Right renal cortex interstitium (tissue), 3 donors: Measurements from ENCODE around the gene SOCS2. TPM values are rescaled to one million over a fixed set of nuclear protein-coding genes. Genes with fewer than 3 reads are reported as not detected.
"Not testable (repeated sequence)": the region's sequence is repeated elsewhere in the genome, so short reads cannot be mapped to it uniquely, and the experiment has no call there.

Source experiments
- DNase-seq, 3 donors: peaks; one replicate each; pipeline ENCODE4 v3.0.0-alpha.2; 2013; ENCODE audit warnings: low read depth in 3 of 3, low spot score in 2 of 3
- polyA plus RNA-seq, 3 donors: library from polyadenylated mRNA; unstranded; fragments of 120-200 nt; gene quantifications; one replicate each; pipeline ENCODE4 v1.2.1, GENCODE V29; 2013; ENCODE audit not compliant: insufficient read length in 3 of 3

Gene SOCS2
- polyA plus RNA-seq, 3 donors = 33.9 to 44.8 (median 38.5) TPM

DNA sequence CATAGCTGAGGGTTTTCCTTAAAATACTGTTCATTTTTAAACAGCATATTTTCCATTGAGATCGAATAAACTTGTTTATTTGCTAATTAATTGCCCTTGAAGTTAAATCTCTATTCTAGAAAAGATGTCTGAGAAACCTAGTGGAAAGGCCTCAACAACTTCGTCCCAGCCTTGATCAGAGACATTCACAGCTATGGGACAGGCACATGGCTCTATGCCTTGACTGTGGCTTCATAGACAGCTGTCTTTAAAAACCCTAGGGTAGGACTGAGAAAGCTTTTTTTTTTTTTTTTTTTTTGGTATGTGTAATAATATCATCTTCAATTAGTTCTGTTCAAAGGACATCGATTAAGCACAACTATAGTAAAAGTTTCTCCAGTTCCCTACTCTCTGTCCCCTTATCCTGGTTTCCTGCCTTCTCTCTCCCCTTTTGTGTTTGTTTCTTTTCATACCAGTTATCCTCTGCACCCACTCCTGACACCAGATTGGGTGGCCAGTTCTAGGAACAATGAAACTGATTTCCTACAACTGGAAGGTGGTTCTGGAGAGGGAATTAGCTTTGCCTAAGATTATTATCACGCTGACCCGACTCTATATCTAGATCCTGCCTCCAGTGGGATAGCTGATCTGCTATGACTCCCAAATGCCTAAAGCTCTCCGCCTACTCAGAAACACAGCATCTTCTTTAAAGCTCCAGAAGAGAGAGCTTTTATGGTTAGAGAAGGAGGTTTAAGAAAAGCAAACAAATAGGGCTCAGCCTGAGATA lies 20.3 kb downstream of the SOCS2 start:
- DNase-seq = no peak

DNA sequence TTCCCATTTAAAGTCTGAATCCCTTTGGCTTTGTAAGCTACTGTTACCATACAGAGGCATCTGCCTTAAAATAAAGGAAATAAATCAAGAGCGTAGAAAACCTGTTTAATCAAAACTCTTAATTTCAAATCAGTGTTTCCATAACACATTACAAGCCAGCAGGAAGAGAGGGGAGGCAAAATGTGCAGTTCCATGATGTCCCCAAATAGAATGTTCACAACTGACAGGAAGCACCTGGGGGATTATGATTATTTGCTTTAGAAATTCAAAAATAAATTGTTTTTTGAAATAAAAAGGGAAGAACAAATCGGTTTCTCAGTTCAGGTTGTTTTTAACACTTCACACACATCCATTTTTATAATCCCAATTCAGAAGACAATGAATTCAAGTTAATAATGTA lies 21.4 kb downstream of the SOCS2 start:
- DNase-seq = no peak

DNA sequence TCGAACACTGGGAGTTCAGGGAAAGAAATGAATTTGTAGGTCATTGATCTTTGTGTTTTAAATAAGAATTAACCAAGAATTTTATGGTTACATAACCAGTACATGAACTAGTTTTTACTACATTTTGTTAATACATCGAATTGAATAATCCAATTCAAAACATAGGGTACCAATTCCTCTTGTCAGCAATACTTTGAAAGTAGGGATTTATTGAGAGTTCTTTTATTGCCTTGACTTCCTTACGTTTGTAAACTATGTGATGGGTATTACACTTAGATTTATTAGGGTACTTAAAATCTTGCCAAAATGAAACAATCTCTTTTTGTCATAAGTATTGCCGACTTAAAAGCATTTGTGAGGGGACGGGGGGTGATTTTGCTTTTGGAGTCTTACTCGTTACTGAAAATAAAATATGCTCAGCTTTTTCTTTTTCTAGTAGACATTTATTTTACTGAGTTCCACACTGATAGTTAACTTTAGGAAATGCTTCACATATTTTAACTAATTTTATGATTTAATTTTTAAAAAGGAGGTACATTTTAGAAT lies 22.4 kb downstream of the SOCS2 start:
- DNase-seq = no peak

DNA sequence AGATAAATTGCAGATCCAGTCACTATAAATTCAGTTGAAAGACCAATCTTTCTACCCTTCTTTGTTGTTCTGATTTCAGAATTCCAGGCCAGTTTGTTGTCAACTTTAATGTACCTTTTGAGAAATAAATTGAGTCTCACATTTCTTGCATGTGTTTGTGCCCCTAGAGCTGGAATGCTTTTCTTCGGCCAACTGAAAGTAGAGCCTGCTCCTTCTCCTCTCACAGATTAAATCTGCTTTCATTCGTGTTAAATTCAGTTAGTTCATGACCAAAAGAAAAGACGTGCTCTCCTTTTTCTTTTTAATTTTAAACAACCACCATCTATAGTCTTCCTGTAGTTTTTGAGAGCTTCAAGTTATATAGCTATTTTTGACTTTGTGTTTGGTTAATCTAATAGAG lies 22.9 kb downstream of the SOCS2 start:
- no peak for DNase-seq

DNA sequence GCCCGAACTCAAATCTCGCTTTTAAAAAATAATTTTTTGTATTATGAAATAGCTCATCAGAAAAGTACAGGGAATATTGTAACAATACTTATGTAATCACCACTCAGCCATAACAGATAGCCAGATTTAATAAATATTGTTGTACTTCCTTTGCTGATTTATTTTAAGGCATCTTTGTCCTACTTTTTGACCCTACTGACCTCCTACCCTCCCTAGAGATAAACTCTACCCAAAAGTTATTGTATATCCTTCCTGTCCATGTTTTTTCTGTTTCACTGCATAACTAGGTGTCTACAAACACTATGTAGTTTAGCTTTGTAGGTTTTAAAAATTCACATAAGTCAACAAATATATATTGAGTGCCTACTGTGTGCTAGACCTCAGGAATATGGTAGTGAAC lies 25.1 kb downstream of the SOCS2 start:
- no peak for DNase-seq

DNA sequence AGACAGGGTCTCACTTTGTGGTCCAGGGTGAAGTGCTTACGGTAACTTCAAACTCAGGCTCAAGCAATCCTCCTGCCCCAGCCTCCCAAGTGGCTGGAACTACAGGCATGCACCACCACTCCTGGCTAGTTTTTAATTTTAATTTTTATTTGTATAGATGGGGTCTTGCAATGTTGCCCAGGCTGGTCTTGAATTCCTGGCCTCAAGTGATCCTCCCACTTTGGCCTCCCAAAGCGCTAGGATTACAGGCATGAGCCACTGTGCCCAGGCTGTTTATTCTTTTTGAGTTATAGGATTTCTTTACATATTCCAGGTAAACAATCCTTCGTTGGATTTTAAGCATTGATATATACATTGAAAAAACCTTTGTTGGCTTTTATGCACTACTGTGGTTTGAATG lies 26.7 kb downstream of the SOCS2 start:
- no peak for DNase-seq

DNA sequence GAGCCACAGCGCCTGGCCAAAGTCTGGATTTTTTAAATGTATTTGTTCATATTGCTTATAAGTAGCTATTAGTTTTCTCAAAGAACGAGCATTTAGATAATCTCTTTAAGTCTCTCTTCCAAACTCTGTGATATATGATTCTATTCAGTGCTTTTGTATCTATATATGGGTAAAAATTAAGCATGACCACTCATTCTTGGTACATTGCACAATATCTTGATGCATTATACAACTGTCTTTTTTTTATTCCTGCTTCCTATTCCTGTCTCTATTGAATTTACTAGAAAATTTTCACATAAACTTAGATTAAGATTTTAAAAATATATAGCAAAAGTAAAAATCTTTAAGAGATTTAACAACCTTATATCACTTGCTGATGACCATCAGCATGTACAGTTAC lies 29.1 kb downstream of the SOCS2 start:
- no peak for DNase-seq

DNA sequence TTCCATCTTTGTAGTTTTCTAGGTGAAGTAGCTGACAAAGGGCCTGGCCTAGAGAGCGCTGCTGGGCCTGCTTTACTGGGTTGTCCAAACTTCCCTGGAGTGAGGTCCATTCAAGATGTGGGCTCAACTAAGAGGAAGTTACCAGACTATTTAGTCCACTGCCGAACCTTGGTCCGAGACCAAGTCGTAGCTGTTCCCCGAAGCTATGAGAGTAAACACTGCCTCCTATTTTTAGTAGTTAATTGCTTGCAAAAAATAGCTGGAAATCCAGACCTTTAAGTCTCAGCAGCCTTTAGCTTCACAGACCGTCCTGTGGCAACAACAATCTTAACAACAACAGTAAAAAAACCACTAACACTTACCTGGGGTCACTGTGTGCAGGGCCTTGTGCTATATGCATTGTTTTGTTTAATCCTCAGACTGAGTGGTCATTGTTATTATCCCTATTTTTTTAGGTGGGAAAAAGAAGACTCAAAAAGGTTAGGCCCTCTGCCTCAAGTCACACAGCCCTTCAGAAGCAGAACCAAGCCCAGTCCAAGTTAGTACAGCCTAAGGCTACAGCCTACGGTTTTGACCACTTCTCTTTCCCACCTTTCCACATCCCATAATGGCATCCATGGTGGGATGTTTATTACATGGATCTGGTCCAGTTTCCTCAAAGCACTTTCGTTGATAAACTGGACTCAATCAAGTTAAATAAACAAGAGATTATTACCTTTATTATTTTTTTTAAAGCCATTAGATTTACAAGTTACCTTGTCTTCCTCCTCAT lies 30.6 kb downstream of the SOCS2 start:
- DNase-seq = no peak

DNA sequence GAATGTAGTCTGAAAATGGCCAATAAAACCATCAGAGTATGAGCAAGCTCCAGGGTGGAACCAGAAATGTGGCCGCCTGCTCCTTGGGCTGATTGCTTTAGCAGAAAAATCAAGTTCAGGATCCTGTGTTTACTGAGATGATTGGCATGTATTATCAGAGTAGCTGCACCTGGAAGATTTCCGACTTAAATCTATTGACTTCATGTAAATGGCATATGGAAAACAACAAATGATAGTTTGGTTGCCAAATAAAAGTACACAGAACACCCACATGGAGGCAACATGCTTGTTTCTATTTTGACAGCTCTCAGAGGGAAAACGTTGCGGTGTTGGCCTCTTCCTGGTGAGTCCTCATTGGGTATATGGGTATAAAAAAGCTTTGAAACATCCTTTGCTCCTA lies 31.3 kb downstream of the SOCS2 start:
- DNase-seq = no peak

DNA sequence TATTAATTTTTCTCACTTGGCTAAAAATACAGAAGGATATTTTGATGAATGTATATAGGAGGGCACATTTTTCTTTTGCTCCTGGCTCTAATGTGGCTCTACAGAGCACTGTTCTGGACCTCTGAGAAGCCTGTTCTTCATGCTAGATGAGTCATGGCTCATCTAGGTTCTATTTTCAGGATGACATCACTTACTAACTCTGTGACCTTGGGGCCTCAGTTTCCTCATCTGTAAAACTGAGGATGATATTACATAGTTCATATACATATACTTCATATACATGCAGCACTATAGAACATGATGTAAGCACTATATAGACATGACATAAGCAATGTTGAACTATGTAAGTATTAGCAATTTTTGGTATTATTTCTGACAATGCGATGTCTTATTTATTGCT lies 35.8 kb downstream of the SOCS2 start:
- no peak for DNase-seq

DNA sequence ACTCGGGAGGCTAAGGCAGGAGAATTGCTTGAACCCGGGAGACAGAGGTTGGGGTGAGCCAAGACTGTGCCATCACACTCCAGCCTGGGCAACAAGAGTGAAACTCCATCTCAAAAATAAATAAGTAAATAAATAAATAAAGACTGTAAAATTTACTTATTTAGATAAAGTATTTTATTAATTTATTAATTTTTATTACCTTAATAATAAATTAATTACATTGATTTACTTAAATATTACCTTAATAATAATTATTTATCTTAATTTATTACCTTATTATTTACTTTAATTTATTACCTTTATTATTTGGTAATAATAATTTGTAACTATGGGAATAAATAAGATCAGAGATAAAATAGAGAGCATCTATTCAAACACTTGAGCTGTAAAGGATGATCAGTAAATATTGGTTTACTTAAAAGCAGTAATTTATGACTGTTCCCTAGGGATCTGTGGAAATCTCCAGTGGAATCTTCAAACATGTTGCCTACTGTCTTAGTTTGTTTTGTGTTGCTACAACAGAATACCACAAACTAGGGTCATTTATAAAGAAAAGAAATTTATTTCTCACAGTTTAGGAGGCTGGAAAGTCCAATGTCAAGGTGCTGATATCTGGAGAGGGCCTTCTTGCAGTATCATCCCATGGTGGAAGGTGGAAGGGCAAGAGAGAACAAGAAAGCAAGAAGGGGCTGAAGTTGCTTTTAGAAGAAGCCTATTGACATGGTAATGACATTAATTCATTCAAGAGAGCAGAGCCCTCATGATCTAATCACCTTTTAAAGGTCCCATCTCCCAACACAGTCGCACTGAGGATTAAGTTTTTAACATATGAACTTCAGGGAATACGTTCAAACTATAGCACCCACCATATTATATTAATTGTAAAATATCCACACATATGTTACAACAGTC lies 37.1 kb downstream of the SOCS2 start:
- no peak for DNase-seq

DNA sequence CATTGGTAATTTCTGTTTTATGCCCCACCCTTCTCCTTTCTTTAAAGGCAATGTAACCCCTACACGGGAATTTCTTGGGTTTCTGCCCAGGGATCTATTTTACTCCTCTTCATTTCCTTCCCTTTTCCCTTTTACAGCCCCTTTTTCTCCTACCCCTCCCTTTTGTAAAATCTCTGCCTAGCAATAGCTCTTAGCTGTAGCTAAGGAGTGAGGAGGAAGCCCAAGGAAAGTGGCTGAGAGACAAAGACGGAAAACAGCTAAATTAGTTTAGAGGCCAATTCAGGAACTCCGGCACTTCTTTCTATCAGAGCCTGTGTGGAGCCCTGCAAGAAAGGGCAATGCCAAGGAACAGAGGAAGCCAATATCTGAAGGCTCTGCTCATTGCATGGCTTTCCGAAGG lies 40.3 kb downstream of the SOCS2 start:
- no peak for DNase-seq

DNA sequence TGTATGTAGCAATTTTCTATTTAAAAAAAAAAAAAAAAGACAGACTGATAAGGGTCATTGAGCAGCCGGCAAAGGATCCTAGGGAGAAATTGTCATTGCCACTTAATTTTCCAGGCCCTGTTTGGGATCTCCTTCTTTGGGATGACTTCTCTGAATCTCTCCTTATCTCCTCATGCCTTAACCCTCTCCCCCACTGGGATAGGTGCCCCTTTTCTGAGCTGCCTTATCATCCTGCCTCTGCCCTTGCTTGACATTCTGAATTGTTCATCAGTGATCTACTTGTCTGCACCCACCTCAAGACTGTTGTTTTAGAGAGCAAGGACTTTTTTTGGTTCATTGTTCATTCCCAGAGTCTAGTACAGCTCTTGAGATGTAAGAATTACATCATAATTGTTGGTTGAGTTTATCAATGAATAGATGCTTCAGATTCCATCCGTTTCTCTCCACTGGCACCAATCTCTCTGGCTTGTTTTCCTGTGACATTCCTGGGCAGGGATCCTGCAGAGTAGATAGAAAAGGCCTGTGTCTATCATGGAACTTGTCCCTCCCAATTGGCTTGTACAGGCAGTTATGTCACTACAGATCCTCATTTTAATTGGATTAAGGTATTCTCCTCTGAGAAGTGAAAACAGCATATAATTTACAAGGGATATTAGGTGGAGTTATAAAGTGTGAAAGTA lies 42.6 kb downstream of the SOCS2 start:
- no peak for DNase-seq

DNA sequence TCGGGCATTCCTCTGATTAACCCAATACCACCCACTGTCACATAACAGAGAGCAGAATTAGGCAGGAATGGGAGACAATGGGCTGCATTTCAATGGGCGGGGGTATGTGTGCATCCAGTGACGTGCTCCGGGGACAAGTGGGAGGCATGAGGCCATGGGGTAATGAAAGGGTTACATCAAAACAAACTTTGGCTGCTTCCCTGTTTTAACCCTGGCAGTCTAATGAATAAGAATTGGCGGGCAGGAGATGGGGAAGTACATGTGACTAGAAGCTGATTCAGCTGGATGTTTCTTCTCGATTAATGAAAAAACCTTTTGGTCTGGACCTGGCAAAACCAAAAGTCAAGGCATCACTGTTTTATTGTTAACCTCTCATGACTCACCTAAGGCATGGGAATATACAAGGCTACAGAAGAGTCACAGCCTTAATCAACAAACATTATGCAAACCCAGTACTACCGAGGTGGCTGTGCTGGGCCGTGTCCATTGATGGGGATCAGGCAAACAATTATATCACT lies 44.2 kb downstream of the SOCS2 start:
- no peak for DNase-seq

DNA sequence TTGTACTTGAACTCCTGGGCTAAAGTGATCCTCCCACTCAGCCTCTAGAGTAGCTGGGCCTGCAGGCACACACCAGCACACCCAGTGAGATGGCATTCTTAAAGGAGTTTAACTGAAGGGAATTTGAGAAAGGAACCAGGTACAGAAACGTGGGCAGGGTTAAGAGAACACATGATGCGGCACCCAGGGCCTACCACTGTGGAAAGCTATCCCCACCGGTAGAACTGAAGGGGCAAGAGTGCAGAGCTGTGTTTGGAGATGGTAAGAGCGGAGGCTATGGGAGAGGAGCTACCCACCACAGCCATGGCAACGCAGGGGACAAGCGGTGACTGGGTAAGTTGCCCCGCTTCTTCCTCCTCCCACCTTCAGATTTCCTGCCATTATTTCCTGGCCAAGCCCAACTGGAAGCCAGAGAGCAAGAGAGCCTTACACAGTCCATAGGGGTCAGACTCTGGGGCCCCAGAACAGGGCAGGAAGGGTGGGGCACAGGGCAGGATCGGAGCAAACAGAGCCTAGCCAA lies 46.5 kb downstream of the SOCS2 start:
- DNase-seq = no peak

DNA sequence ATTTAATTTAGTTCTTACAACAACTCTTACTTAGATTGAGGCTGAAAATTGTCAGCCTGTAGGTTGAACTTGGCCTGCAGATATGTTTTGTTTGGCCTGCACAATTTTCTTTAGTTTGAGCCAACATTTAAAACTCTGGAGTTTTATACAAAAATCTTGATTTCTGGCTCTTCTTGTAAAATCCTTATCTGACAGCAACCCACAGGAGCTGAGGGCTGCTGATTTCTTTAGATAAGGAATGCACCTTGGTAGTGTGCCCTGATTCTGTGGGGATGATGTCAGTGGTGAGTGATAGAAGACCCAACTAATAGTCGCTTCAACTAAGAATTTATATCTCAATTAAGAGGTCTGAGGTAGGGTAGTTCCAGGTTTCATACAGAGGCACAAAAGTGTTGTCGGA lies 49.5 kb downstream of the SOCS2 start:
- DNase-seq = no peak

DNA sequence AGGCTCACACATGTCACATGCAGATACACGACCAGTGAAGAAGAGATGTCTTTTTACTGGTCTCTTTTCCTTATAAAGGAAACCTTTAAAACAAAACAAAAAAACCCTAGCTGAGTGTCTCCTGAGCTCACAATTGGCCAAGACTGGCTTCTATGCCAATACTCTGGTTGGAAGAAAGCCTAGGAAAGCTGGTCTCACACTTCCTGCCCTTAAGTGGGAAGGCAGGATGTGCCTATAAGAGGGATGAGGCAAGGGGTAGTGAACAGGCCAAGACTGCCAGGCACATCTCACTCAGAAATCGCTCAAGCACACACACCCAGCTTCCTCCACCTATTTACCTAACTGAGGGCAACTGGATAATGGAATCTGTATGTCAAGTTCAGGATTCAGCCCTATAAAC lies 50.0 kb downstream of the SOCS2 start:
- no peak for DNase-seq

DNA sequence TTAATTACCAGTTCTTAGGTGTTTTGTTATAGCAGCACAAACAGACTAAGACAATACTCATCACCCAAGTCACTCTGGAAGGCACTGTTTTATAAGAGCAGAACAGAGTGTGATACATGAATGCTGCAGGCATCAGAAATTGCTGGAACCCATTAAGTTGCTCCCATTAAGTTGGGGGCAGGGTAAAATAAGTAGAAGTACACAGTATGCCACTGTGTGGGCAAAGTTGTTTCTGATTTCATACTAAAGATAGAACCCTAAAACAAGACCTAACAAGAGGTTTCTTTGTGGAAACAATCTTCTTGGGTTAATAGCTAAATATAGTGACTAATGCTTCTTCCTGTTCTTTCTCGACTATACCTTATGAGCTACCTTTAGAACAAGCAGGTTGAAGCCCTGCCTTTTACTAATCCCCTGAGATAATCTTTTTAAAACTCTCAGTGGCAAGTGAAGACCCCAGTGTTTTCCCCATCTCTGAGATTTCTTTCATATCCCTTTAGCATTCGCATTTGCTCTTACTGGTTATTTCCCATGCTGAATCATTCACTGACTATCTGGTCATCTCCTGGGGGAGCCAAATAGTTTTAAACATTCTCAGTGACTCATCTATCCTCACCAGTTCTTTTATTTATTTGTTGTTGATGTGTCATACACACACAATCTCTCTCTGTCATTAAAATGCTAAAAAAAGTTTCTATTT lies 52.3 kb downstream of the SOCS2 start:
- DNase-seq = no peak

DNA sequence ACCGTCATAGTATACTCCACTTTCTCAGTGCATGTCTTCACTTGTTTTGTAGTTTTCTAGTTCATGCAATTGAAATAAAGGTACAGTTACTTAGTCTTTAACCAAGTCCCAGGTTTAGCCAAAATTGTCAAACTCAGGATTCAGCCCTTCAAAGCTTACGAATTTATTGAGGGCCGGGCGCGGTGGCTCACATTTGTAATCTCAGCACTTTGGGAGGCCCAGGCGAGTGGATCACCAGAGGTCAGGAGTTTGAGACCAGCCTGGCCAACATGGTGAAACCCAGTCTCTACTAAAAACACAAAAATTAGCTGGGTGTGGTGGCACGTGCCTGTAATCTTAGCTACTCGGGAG lies 52.8 kb downstream of the SOCS2 start:
- DNase-seq = not testable (repeated sequence)
